Activated CD4-positive, alpha-beta T cell treated with anti-CD3 and anti-CD28 coated beads, Interleukin-2, amount 10 ng/mL, durations not matched to agents 24 days and 14 days (primary cell): Measurements from ENCODE around the gene SUOX. TPM values are rescaled to one million over a fixed set of nuclear protein-coding genes. Genes with fewer than 3 reads are reported as not detected.

Experiments
- DNase-seq: peaks from one replicate; pipeline ENCODE4 v3.0.0; 2022
- H3K27ac Mint-ChIP-seq: one replicate; pipeline ENCODE4 v1.8.0; 2022; ENCODE audit warnings: mild to moderate bottlenecking, mixed read lengths
- H3K27me3 Mint-ChIP-seq: one replicate; pipeline ENCODE4 v1.8.0; 2022; ENCODE audit warnings: mixed read lengths
- H3K36me3 Mint-ChIP-seq: one replicate; pipeline ENCODE4 v1.8.0; 2022; ENCODE audit warnings: low read depth, mild to moderate bottlenecking, mixed read lengths
- H3K4me1 Mint-ChIP-seq: one replicate; pipeline ENCODE4 v1.8.0; 2021; ENCODE audit warnings: mixed read lengths
- H3K4me3 Mint-ChIP-seq: one replicate; pipeline ENCODE4 v1.8.0; 2022; ENCODE audit warnings: mild to moderate bottlenecking, moderate library complexity, mixed read lengths
- H3K9me3 Mint-ChIP-seq: one replicate; pipeline ENCODE4 v1.8.0; 2021; ENCODE audit warnings: mixed read lengths
- intact Hi-C: fragments of 100-400 bp; cut with micrococcal nuclease; formaldehyde crosslinking; loops from one replicate; pipeline ENCODE4 v1.15.1; 2023
- total RNA-seq: library from RNA; stranded (reverse); gene quantifications from 2 replicates; pipeline ENCODE4 v1.2.3, GENCODE V29; 2022

Gene SUOX
- 9.3 and 10.2 TPM in 2 replicates for total RNA-seq

- H3K27me3 Mint-ChIP-seq = no peaks in the 10 kb centered on the region
- peak within 1 kb of the TSS; percentile 87 for H3K4me3 Mint-ChIP-seq
- peaks cover 12% of the 10 kb centered on the region for H3K36me3 Mint-ChIP-seq
- no peaks in the 10 kb centered on the region for H3K9me3 Mint-ChIP-seq
- peak; percentile 86 for DNase-seq
- H3K27ac Mint-ChIP-seq = peak within 1 kb of the TSS; percentile 53
- intact Hi-C loops = loop anchor here (1.0 to 2.0 kb wide), 5 partner anchors 32 to 259 kb away; partner anchors contain the start of genes PA2G4, RPS26 and ZC3H10
- H3K4me1 Mint-ChIP-seq = peaks cover 28% of the 10 kb centered on the region
Observed at GRCh38 chr12:55996715-55997534, at the start of gene SUOX. TSS of gene SUOX (plus strand) at chr12:55997276. CDS start at chr12:56002222, 4,946 bp downstream.

GRCh38 chr12:55955344-55955743 lies 41.7 kb upstream of the SUOX start:
- Mint-ChIP-seq H3K9me3 (no peaks in the 10 kb centered on the region), H3K27ac (no peak overlapping the region), H3K4me3 (no peak overlapping the region), H3K36me3 (peaks cover 40% of the 10 kb centered on the region), H3K27me3 (no peaks in the 10 kb centered on the region), H3K4me1 (peaks cover 4% of the 10 kb centered on the region)
- intact Hi-C loops = no loop called here
- no peak for DNase-seq

- Mint-ChIP-seq H3K27me3 (no peaks in the 10 kb centered on the region), H3K4me1 (peaks cover 4% of the 10 kb centered on the region), H3K4me3 (no peak overlapping the region), H3K27ac (peak overlapping the region; percentile 16), H3K36me3 (peaks cover 38% of the 10 kb centered on the region), H3K9me3 (no peaks in the 10 kb centered on the region)
- peak; percentile 81 for DNase-seq
- intact Hi-C loops = no loop called here
Observed at GRCh38 chr12:55955800-55956508, 41.1 kb upstream of the SUOX start.

- no peak for DNase-seq
- H3K4me3 Mint-ChIP-seq = no peak overlapping the region
- peaks cover 24% of the 10 kb centered on the region for H3K36me3 Mint-ChIP-seq
- H3K27ac Mint-ChIP-seq = no peak overlapping the region
- H3K4me1 Mint-ChIP-seq = peaks cover 4% of the 10 kb centered on the region
- intact Hi-C loops = no loop called here
- H3K27me3 Mint-ChIP-seq = no peaks in the 10 kb centered on the region
- H3K9me3 Mint-ChIP-seq = no peaks in the 10 kb centered on the region
Observed at GRCh38 chr12:55957106-55957859, 39.8 kb upstream of the SUOX start.

GRCh38 chr12:55963760-55964159 lies 33.3 kb upstream of the SUOX start:
- intact Hi-C loops = no loop called here
- no peak overlapping the region for H3K27ac Mint-ChIP-seq
- no peak overlapping the region for H3K4me3 Mint-ChIP-seq
- peaks cover 26% of the 10 kb centered on the region for H3K4me1 Mint-ChIP-seq
- H3K9me3 Mint-ChIP-seq = no peaks in the 10 kb centered on the region
- H3K27me3 Mint-ChIP-seq = no peaks in the 10 kb centered on the region
- peaks cover 13% of the 10 kb centered on the region for H3K36me3 Mint-ChIP-seq
- no peak for DNase-seq

- intact Hi-C loops = no loop called here
- no peak overlapping the region for H3K4me3 Mint-ChIP-seq
- no peak overlapping the region for H3K27ac Mint-ChIP-seq
- peaks cover 14% of the 10 kb centered on the region for H3K36me3 Mint-ChIP-seq
- no peak for DNase-seq
- H3K9me3 Mint-ChIP-seq = no peaks in the 10 kb centered on the region
- no peaks in the 10 kb centered on the region for H3K27me3 Mint-ChIP-seq
- peaks cover 26% of the 10 kb centered on the region for H3K4me1 Mint-ChIP-seq
Observed at GRCh38 chr12:55965240-55965639, 31.8 kb upstream of the SUOX start.

- Mint-ChIP-seq H3K4me3 (peak within 1 kb of the TSS; percentile 99), H3K9me3 (no peaks in the 10 kb centered on the region), H3K36me3 (peaks cover 18% of the 10 kb centered on the region), H3K27ac (peak within 1 kb of the TSS; percentile 94), H3K27me3 (no peaks in the 10 kb centered on the region), H3K4me1 (peaks cover 31% of the 10 kb centered on the region)
- peak; percentile 60 for DNase-seq
- intact Hi-C loops = loop anchor here (1.0 kb wide), 2 partner anchors 8 to 39 kb away; partner anchors contain the start of genes PYM1 and RAB5B
Observed at GRCh38 chr12:55965941-55966407, 31.1 kb upstream of the SUOX start, which contains the start of gene PMEL. TSS of gene PMEL (minus strand) at chr12:55966042. CDS start at chr12:55966011, 31 bp downstream.

- Mint-ChIP-seq H3K27ac (peak within 1 kb of the TSS; percentile 94), H3K27me3 (no peaks in the 10 kb centered on the region), H3K4me1 (peaks cover 33% of the 10 kb centered on the region), H3K9me3 (no peaks in the 10 kb centered on the region), H3K4me3 (peak within 1 kb of the TSS; percentile 99), H3K36me3 (peaks cover 23% of the 10 kb centered on the region)
- DNase-seq = peak; percentile 98
- intact Hi-C loops = loop anchor here (1.0 kb wide), 2 partner anchors 8 to 39 kb away; partner anchors contain the start of genes PYM1 and RAB5B
Observed at GRCh38 chr12:55966408-55967281, 30.4 kb upstream of the SUOX start, which contains the start of gene CDK2. TSS of gene CDK2 (plus strand) at chr12:55966830. CDS start at chr12:55967009, 179 bp downstream.

GRCh38 chr12:55969356-55969755 lies 27.7 kb upstream of the SUOX start:
- peaks cover 25% of the 10 kb centered on the region for H3K36me3 Mint-ChIP-seq
- no peaks in the 10 kb centered on the region for H3K9me3 Mint-ChIP-seq
- intact Hi-C loops = no loop called here
- peaks cover 40% of the 10 kb centered on the region for H3K4me1 Mint-ChIP-seq
- H3K4me3 Mint-ChIP-seq = no peak overlapping the region
- DNase-seq = no peak
- no peaks in the 10 kb centered on the region for H3K27me3 Mint-ChIP-seq
- H3K27ac Mint-ChIP-seq = no peak overlapping the region

- peaks cover 35% of the 10 kb centered on the region for H3K4me1 Mint-ChIP-seq
- no peak overlapping the region for H3K4me3 Mint-ChIP-seq
- peak overlapping the region; percentile 51 for H3K27ac Mint-ChIP-seq
- H3K9me3 Mint-ChIP-seq = no peaks in the 10 kb centered on the region
- H3K27me3 Mint-ChIP-seq = no peaks in the 10 kb centered on the region
- peaks cover 28% of the 10 kb centered on the region for H3K36me3 Mint-ChIP-seq
- intact Hi-C loops = no loop called here
- no peak for DNase-seq
Observed at GRCh38 chr12:55970775-55971174, 26.3 kb upstream of the SUOX start.

GRCh38 chr12:55972042-55972441 lies 25.0 kb upstream of the SUOX start:
- intact Hi-C loops = no loop called here
- peak overlapping the region; percentile 30 for H3K27ac Mint-ChIP-seq
- H3K36me3 Mint-ChIP-seq = peaks cover 25% of the 10 kb centered on the region
- no peak overlapping the region for H3K4me3 Mint-ChIP-seq
- no peak for DNase-seq
- H3K9me3 Mint-ChIP-seq = no peaks in the 10 kb centered on the region
- peaks cover 35% of the 10 kb centered on the region for H3K4me1 Mint-ChIP-seq
- no peaks in the 10 kb centered on the region for H3K27me3 Mint-ChIP-seq

GRCh38 chr12:55972456-55972855 lies 24.6 kb upstream of the SUOX start:
- H3K4me1 Mint-ChIP-seq = peaks cover 34% of the 10 kb centered on the region
- peaks cover 25% of the 10 kb centered on the region for H3K36me3 Mint-ChIP-seq
- peak overlapping the region; percentile 30 for H3K27ac Mint-ChIP-seq
- DNase-seq = no peak
- H3K27me3 Mint-ChIP-seq = no peaks in the 10 kb centered on the region
- no peaks in the 10 kb centered on the region for H3K9me3 Mint-ChIP-seq
- H3K4me3 Mint-ChIP-seq = no peak overlapping the region
- intact Hi-C loops = no loop called here
